ENCODE results near the gene CACNA1E.

DNA sequence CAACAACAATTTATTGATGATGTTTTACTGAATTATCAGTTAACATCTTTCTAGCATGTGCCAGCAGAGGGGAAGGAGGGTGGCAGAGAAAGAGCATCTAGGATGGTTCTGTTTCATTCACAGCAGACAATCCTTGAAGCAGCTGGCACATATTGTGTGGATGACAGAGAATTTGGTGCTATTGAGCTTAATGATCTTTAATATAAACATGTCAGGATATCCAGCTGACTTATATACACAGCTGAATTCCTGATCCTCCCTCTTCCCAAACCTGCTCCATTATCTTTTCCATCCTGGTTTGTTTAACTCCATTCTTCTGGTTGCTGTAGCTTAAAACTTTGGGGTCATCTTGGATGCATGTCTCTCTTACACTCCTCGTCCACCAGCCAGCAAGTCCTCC is 218.6 kb downstream of the CACNA1E start:
- TF ChIP-seq CTCF (IDR thresholded peaks at IDR 0.05; ENCODE audit: low read depth, low read length) = no peak
- no peak for TF ChIP-seq POLR2A (IDR thresholded peaks at IDR 0.05; ENCODE audit: extremely low read depth, insufficient read length)
- TF ChIP-seq MYC (IDR thresholded peaks at IDR 0.05; ENCODE audit: low read depth, low read length) = no peak
